OCI-LY1 (cell line): ENCODE results near the gene HOXD9.
A peak's percentile ranks its signal among the peaks of the same experiment; 100 is the strongest.

Experiments used
- H2AFZ ChIP-seq: fragments of 200-600 bp; sonication (generic), shearing (Covaris generic); 2 replicates; pipeline ENCODE4 v1.6.0; 2014; ENCODE audit warnings: antibody characterized with exemption, mild to moderate bottlenecking, low read length
- H3F3A ChIP-seq: fragments of 200-600 bp; sonication (generic), shearing (Covaris generic); 2 replicates; pipeline ENCODE4 v1.6.0; 2014; ENCODE audit warnings: mild to moderate bottlenecking, antibody characterized with exemption, low read length, moderate library complexity; ENCODE audit not compliant: insufficient read depth
- H3K27ac ChIP-seq: fragments of 200-600 bp; sonication (generic); 2 replicates; pipeline ENCODE4 v1.5.1; 2014; ENCODE audit warnings: low read length, mixed run types, mild to moderate bottlenecking, low read depth; ENCODE audit not compliant: poor library complexity, severe bottlenecking
- H3K27me3 ChIP-seq: fragments of 200-600 bp; sonication (generic); 2 replicates; pipeline ENCODE4 v1.6.0; 2014; ENCODE audit warnings: antibody characterized with exemption, mild to moderate bottlenecking, low read length, moderate library complexity; ENCODE audit not compliant: insufficient read depth
- H3K36me3 ChIP-seq: fragments of 200-600 bp; sonication (generic); 2 replicates; pipeline ENCODE4 v1.6.1; 2014; ENCODE audit warnings: mild to moderate bottlenecking, antibody characterized with exemption, low read length, moderate library complexity, mixed read lengths; ENCODE audit not compliant: insufficient read depth
- H3K4me1 ChIP-seq: fragments of 200-600 bp; sonication (generic); 2 replicates; pipeline ENCODE4 v1.5.1; 2014; ENCODE audit warnings: mild to moderate bottlenecking, low read length, moderate library complexity; ENCODE audit not compliant: insufficient read depth, severe bottlenecking
- H3K4me2 ChIP-seq: fragments of 200-600 bp; sonication (generic), shearing (Covaris generic); 2 replicates; pipeline ENCODE4 v1.6.1; 2014; ENCODE audit warnings: low read length
- H3K4me3 ChIP-seq: fragments of 200-600 bp; sonication (generic); 2 replicates; pipeline ENCODE4 v1.5.1; 2014; ENCODE audit warnings: low read length, low read depth, mild to moderate bottlenecking, mixed read lengths; ENCODE audit not compliant: poor library complexity, severe bottlenecking
- H3K79me2 ChIP-seq: fragments of 200-600 bp; shearing (Covaris generic); 2 replicates; pipeline ENCODE4 v1.6.1; 2016; ENCODE audit warnings: mixed run types, low read length, mixed read lengths; ENCODE audit not compliant: insufficient read depth
- H3K9ac ChIP-seq: fragments of 200-600 bp; sonication (generic), shearing (Covaris generic); 2 replicates; pipeline ENCODE4 v1.6.1; 2014; ENCODE audit warnings: mild to moderate bottlenecking, low read length, mixed read lengths
- H3K9me2 ChIP-seq: fragments of 200-600 bp; sonication (generic), shearing (Covaris generic); 2 replicates; pipeline ENCODE4 v1.6.1; 2014; ENCODE audit warnings: low read depth, mild to moderate bottlenecking, low read length, mixed read lengths
- H3K9me3 ChIP-seq: fragments of 200-600 bp; shearing (Covaris generic); 2 replicates; pipeline ENCODE4 v1.6.1; 2014; ENCODE audit warnings: low read length, mixed read lengths
- H4K20me1 ChIP-seq: fragments of 200-600 bp; sonication (generic), shearing (Covaris generic); 2 replicates; pipeline ENCODE4 v1.6.0; 2016; ENCODE audit warnings: mild to moderate bottlenecking, low read length; ENCODE audit not compliant: insufficient read depth
- EZH2 ChIP-seq: fragments of 200-600 bp; sonication (generic), shearing (Covaris generic); IDR thresholded peaks from 2 replicates; pipeline ENCODE4 v1.8.0; 2017; ENCODE audit warnings: borderline replicate concordance, mixed run types, mild to moderate bottlenecking, antibody characterized with exemption, low read length, moderate library complexity, mixed read lengths
- TF ChIP-seq, protein P1 (sequence below): fragments of 200-600 bp; sonication (generic), shearing (Covaris generic); IDR thresholded peaks from 2 replicates; pipeline ENCODE4 v1.5.1; 2017; ENCODE audit warnings: mild to moderate bottlenecking, antibody characterized with exemption, low read length, moderate library complexity, mixed read lengths

Gene HOXD9

DNA sequence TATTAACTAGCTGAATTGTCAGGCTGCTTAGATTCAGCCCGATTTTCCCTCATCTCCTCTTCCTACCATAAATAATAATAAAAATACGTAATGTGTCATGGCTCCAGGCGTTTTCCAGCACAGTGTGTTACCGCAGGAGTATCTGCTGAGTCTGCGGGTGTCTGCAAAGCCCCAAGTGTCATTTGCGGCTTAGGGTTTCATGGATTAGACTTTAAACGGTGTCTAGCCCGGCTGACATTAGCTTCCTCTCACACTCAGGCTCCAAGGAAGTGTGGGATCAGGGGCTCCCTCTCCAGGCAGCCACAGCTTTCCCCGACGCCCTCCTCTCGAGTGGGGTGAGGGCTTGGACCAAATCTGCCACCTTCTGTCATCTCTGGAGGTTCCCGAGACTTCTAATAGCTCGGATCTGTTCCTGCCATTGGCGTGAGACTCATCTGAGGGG lies 51.9 kb downstream of the HOXD9 start:
- Histone ChIP-seq H3F3A (no peaks in the 10 kb centered on the region), H3K4me2 (0 out of 2 replicates have a peak overlapping the region, but pooled peaks have one; percentile 29), H3K4me3 (no peak overlapping the region), H3K36me3 (no peaks in the 10 kb centered on the region), H3K9me2 (no peaks in the 10 kb centered on the region), H3K79me2 (no peaks in the 10 kb centered on the region), H3K27ac (no peak overlapping the region), H4K20me1 (no peaks in the 10 kb centered on the region), H3K27me3 (peaks cover 8% of the 10 kb centered on the region; the same call in 1 of the 2 replicates), H2AFZ (no peak overlapping the region), H3K4me1 (peaks cover 4% of the 10 kb centered on the region), H3K9me3 (no peaks in the 10 kb centered on the region), H3K9ac (no peak overlapping the region)
- TF ChIP-seq EZH2, result no peak
- TF ChIP-seq, protein P1, sequence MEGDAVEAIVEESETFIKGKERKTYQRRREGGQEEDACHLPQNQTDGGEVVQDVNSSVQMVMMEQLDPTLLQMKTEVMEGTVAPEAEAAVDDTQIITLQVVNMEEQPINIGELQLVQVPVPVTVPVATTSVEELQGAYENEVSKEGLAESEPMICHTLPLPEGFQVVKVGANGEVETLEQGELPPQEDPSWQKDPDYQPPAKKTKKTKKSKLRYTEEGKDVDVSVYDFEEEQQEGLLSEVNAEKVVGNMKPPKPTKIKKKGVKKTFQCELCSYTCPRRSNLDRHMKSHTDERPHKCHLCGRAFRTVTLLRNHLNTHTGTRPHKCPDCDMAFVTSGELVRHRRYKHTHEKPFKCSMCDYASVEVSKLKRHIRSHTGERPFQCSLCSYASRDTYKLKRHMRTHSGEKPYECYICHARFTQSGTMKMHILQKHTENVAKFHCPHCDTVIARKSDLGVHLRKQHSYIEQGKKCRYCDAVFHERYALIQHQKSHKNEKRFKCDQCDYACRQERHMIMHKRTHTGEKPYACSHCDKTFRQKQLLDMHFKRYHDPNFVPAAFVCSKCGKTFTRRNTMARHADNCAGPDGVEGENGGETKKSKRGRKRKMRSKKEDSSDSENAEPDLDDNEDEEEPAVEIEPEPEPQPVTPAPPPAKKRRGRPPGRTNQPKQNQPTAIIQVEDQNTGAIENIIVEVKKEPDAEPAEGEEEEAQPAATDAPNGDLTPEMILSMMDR, result no peak
